Activated CD4-positive, alpha-beta T cell treated with anti-CD3 and anti-CD28 coated beads for 24 hours (primary cell): ENCODE data around the gene SYNJ2.

Experiments
- DNase-seq, 2 donors: peaks; one replicate each; pipeline ENCODE4 v3.0.0-alpha.2; 2020; ENCODE audit warnings: low read depth in 2 of 2

The SYNJ2 gene

GRCh38 chr6:158059108-158059507 lies 77.4 kb downstream of the SYNJ2 start:
- DNase-seq, result no peak

DNA sequence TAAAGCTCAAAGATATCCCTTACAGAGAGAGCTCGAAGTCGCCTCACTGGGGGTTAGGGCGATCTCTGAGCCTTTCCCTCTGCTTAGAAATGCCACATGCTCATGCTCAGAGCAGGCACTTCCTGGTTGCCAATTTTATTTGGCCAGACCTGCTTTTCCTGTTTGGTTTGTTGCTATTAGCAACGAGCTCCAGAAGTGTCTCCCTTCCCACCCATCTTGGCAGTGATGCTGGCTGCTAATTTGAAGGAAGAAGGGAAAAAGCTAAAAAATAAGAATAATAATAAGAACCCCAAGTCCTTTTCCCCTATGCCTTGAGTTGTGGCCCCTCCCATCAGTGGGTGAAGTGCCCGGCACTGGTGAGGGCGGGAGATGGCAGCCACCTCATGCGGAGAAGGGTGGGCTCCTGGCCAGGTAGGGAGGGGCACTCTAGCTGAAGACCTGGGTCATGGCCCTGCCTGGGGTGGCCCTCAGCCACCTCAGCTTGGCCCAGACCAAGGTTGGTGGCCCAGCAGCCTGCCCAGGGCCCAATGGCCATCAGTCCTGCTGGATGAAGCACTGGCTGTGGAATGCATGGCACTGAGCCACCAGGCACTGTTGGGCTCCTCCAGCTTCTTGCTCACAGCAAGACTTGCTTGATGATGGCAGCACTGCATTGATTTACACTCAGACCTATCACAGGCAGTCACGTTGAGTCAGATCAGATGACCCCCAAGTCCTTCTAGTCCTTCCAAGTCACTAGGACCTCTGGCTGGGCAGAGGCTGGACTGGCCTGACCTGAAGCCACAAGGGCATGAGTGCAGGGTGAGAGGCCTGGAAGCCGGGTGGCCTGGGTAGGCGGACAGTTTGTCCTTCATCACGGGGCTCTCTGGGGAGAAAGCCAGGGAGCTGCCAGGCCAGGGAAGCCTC lies 79.0 kb downstream of the SYNJ2 start:
- DNase-seq, result no peak

GRCh38 chr6:158061361-158061708 lies 79.7 kb downstream of the SYNJ2 start:
- no peak for DNase-seq

DNA sequence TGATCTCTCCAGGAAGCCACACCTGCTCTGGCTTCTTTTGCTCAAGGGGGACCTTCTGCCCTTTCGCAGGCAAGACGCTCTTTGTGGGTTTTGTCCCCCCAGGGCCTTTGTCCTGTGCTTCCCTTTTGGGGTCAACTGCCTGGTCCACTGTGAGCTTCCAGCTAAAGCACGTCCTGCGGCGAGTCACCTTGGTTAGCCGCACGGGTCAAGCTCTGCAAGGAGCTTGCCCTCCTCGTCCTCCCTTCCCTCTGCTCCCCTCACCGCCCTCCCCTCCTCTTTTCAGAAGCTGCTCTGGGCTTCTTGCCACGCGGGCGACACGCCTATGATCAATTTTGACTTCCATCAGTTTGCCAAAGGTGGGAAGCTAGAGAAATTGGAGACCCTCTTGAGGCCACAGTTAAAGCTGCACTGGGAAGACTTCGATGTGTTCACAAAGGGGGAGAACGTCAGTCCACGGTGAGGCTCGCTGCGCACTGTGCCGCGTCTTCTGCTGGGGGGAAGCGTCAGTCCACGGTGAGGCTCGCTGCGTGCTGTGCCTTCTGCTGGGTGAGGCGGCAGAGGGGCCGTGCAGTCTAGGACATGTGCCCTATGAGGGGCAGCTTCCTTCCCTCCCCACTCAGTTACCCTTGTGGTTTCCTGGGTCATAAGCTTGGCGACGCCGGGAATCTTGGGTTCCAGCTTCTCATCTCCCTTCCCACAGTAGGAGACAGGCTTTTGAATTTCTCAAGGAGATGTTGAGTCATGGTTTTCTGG lies 80.2 kb downstream of the SYNJ2 start:
- DNase-seq, result no peak

DNA sequence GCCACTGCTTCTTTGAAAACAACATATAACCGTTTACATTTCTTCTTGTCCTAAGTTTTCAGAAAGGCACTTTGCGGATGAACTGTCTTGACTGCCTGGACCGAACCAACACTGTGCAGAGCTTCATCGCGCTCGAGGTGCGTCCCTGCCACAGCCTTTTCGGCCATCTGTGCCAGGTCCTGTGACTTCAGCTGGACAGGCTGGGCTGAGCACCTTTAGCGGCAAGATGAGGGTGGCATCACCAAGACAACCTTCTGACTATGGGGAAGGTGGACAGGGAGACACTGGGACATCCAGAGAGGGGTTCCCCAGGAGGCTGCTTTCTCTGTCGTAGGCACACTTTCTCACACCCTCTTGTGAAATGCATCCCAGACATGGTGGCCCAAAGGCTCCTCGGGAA lies 82.1 kb downstream of the SYNJ2 start:
- no peak for DNase-seq

GRCh38 chr6:158064725-158065251 lies 83.1 kb downstream of the SYNJ2 start:
- DNase-seq, result no peak

DNA sequence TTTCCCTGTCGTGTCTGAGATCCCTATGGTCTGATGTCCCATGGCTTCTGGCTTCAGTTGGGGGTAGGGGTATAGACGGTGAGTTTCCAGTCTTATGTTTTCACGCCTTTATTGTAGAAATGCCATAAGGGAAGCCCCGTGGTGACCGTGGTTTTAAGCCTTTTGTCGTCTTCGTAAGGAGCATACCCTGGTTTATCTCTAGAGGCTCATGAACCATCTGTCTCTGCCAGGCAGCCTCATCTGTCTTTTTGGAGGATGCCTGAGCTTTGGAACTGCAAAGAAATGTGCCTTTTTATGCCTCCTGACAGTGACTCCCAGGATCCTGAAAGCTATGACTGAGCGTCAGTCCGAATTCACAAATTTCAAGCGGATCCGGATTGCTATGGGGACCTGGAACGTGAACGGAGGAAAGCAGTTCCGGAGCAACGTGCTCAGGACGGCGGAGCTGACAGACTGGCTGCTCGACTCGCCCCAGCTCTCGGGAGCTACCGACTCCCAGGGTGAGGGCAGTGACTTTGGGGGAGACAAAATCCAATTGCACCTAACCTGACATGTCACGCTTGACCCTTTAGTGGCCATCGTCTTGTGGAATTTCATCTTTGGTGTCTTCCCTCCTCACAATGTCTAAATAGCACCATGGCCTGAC lies 84.6 kb downstream of the SYNJ2 start:
- no peak for DNase-seq

DNA sequence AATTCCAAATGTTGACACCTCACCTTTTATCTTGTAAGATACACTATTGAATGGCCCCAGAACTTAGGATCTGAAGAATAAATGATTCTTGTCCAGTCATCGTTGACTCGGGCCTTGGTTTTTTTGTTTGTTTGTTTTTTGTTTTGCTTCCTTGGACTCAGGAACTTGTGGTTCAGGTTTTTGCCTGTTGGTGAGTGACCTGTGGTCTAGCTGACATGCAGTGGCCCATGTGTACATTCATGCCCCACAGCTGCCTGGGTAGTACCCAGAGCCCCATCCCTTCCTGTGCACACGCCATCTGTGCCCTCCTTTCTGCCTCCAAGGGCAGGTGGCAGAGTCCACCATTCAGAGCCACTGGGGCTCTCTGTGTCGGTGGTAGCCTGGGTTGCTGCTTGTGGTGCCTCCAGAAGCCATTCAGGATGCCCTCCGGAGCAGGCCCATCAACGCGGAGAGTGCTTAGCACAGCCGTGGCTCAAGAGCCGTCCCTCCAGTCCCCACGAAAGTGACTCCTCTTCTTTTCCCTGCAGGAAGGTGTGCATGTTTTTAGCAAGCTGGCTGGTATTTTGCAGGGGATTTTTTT lies 85.9 kb downstream of the SYNJ2 start:
- no peak for DNase-seq

GRCh38 chr6:158068156-158068892 lies 86.7 kb downstream of the SYNJ2 start:
- DNase-seq, result no peak

DNA sequence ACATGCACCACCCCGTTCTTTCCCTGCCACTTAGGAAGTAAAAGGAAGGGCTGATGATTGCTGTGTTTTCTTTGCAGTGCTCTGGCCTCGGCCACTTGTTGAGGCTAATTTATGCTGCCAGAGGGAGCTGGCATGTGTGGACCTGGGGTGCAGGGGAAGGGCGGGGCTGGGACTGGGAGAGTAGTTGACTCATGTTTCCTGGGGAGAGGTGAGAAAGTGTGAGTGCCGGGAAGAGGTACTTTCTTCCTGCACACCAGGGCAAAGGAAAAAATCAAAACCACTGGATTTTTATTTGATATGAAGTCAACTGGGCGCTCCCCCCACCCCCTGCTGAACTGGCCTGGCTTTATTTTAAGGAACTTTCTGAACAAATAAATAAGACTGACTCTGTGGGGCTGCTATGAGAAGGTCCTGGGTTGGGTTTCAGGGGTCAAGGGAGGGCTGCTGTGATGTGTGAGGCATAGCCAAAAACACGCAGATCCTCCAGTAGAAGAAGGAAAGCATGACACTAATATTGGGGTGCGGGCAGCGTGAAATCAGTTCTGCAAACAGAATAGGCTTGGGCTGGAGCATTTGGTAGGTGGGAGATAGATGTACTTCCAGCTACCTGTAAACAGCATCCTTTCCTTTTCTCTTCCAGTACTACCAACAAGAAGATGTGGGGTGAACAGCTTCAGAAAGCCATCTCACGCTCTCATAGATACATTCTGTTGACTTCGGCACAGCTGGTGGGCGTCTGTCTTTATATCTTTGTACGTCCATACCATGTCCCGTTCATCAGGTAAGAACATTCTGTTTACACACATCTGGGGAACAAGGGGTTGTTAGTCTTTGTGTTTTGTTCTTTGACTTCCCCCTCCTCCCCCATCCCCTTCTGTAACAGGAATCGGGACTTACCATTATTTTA lies 87.5 kb downstream of the SYNJ2 start:
- DNase-seq, result no peak

- no peak for DNase-seq
These were observed 88.1 kb downstream of the SYNJ2 start for GRCh38 chr6:158069800-158070195.

DNA sequence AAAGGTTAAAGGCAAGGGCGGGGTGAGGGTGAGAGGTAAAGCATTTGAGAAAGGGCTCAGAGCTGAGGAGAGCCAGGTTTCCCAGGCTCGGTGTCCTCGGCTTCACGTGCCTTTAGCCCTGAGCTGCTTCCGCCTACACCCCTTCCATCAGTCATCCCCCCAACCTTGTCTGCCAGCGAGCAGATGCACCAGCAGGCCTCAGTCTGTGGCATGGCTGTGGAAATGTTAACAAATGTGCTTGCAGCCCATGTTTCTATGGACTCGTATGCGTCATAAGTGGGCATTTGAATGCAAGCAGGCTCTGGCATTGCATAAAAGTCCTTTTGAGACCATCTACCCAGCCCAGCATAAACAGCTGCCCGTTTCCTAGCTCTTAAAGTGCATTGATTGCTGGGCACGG lies 88.8 kb downstream of the SYNJ2 start:
- DNase-seq, result no peak

DNA sequence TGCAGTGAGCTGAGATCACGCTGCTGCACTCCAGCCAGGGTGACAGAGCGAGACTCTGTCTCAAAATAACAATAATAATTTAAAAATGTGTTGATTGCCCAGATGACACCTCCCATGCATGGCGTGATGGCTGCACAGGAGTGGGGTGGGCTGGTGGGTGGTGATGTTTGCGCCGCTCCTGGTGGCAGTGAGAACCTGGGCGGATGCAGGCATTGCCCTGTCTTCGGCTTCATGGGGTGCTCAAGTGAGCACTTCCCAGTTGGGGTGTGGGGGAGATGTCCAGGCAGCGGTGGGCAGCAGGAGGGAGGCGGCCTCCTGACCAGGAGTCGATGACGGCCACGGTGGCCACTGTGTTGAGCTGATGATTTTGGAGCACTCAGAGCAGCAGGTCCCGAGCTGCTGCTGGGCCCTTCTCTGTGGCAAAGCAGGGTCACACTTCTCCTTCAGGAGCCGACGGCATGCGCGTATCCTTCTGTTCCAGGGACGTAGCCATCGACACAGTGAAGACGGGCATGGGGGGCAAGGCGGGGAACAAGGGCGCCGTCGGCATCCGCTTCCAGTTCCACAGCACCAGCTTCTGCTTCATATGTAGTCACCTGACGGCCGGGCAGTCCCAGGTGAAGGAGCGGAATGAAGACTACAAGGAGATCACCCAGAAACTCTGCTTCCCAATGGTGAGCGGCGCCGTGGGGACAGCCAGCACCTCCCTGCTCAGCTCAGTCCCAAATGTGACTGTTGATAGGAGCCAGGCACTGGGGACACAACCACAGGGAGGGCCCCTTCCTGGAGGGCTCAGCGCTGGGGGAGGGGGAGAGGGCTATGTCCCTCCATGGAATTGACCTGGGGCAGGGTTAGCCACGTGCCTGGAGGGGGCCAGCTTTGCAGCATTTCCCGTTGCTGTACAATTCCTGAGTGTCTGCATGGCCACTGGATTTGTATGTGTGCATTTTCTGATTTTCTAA lies 89.7 kb downstream of the SYNJ2 start:
- no peak for DNase-seq

GRCh38 chr6:158072083-158072721 lies 90.5 kb downstream of the SYNJ2 start:
- DNase-seq, result peak; percentile 52 to 57

- no peak for DNase-seq
These were observed 92.1 kb downstream of the SYNJ2 start for GRCh38 chr6:158073776-158074175.

GRCh38 chr6:158076548-158076947 lies 94.9 kb downstream of the SYNJ2 start:
- no peak for DNase-seq

- no peak for DNase-seq
These were observed 96.0 kb downstream of the SYNJ2 start for GRCh38 chr6:158077676-158078075.

GRCh38 chr6:158078320-158078719 lies 96.7 kb downstream of the SYNJ2 start:
- no peak for DNase-seq
